SIG-M5 (cell line): ENCODE results near the gene MYO1F.
"Not testable (repeated sequence)": the region's sequence is repeated elsewhere in the genome, so short reads cannot be mapped to it uniquely, and the experiment has no call there.

Experiments
- DNase-seq: peaks from one replicate; lab custom pipeline; 2025; lab: John Stamatoyannopoulos, UW

MYO1F gene

DNA sequence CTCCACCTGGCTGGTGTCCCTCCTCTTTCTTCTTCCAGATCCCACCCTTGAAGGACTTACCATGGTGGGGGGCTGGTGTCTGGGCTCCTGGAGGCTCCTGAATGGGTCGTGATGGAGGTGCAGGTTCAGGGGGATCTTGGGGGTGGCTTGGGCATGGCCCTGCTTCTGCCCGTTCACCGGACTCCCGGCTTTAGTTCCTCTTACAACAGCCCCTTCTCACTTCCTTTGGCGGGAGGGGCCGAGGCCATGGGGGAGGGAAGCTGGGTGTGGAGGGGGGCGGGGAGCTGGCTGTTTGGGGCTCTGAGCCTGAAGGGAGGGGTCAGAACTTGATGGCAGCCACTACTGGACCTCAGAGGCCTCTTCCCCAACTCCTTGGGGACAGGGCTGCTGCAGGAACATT is at the start of gene MYO1F:
MYO1F (minus strand) TSS at position 196 of the 400 bp plus-strand sequence; CDS start at position 63, 133 bp downstream.
- no peak for DNase-seq

DNA sequence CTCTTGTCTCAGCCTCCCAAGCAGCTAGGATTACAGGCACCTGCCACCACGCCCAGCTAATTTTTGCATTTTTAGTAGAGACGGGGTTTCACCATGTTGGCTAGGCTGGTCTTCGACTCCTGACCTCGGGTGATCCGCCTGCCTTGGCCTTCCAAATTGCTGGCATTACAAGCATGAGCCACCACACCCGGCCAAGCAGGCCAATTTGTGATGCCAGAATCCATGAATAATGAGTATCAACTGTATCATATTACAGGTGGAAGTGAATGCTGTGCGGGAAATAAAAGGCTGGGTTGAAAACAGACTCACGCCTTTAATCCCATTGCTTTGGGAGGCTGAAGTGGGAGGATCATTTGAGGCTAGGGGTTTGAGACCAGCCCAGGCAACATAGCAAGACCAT is 49.6 kb upstream of the MYO1F start:
- DNase-seq = no peak

DNA sequence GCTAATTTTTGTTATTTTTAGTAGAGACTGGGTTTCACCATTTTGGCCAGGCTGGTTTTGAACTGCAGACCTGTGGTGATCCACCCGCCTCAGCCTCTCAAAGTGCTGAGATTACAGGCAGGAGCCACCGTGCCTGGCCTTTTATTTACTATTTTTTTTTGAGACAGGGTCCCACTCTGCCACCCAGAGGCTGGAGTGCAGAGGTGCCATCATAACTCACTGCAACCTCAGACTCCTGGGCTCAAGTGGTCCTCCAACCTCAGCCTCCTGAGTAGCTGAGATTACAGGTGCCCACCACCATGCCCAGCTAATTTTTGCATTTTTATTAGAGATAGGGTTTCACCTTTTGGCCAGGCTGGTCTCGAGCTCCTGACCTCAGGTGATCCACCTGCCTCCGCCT is 45.6 kb upstream of the MYO1F start:
- not testable (repeated sequence) for DNase-seq

- DNase-seq = no peak
Measured at GRCh38 chr19:8618751-8619150, 41.5 kb upstream of the MYO1F start.

- DNase-seq = no peak
Measured at GRCh38 chr19:8617984-8618383, 40.7 kb upstream of the MYO1F start.

- not testable (repeated sequence) for DNase-seq
Measured at GRCh38 chr19:8617325-8617724, 40.1 kb upstream of the MYO1F start.

GRCh38 chr19:8616861-8617260 is 39.6 kb upstream of the MYO1F start:
- DNase-seq = no peak

DNA sequence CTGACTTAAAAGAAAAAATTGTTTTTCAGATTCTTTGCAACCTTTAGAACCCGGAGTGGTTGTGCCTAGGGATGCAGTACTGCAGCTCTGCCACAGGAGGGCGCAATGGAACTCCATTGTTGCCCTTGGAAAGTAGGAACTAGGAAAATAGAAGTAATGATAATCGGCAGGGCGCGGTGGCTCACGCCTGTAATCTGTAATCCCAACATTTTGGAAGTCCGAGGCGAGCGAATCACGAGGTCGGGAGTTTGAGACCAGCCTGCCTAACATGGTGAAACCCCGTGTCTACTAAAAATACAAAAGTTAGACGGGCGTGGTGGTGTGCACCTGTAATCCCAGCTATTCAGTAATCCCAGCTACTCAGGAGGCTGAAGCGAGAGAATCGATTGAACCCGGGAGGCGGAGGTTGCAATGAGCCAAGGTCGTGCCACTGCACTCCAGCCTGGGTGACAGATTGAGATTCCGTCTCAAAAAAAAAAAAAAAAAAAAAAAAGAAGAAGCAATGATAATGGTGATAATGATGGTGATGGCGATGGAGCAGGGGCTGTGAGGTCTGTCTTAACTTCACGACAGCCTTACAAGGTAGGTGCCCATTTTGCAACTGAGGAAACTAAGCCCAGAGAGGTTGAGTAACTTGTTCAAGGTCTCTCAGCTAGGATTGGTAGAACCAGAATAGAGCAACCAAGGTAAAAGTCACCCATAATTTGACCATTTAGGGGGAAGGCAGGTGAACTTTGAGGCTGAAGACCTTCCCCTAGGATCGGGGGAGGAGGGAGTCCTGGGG is 38.8 kb upstream of the MYO1F start:
- no peak for DNase-seq

- DNase-seq = no peak
Measured at GRCh38 chr19:8615024-8615423, 37.8 kb upstream of the MYO1F start.

- no peak for DNase-seq
Measured at GRCh38 chr19:8614455-8614854, 37.2 kb upstream of the MYO1F start.

DNA sequence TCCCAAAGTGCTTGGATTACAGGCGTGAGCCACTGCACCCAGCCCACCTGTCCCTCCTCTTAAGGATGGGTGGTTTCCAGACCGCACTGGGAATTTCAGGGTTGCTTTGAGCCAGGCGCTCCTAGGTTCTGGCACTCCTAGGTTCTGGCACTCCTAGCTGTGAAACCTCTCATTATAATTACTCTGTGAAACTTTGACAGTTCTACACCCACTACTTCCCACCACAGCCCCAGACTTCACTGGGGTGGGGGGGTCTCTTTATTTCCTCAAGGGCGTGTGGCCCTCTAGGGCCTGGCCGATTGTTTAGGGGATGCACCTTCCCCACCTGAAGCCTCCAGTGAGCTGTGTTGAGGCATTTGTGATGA is 35.5 kb upstream of the MYO1F start:
- DNase-seq = no peak

DNA sequence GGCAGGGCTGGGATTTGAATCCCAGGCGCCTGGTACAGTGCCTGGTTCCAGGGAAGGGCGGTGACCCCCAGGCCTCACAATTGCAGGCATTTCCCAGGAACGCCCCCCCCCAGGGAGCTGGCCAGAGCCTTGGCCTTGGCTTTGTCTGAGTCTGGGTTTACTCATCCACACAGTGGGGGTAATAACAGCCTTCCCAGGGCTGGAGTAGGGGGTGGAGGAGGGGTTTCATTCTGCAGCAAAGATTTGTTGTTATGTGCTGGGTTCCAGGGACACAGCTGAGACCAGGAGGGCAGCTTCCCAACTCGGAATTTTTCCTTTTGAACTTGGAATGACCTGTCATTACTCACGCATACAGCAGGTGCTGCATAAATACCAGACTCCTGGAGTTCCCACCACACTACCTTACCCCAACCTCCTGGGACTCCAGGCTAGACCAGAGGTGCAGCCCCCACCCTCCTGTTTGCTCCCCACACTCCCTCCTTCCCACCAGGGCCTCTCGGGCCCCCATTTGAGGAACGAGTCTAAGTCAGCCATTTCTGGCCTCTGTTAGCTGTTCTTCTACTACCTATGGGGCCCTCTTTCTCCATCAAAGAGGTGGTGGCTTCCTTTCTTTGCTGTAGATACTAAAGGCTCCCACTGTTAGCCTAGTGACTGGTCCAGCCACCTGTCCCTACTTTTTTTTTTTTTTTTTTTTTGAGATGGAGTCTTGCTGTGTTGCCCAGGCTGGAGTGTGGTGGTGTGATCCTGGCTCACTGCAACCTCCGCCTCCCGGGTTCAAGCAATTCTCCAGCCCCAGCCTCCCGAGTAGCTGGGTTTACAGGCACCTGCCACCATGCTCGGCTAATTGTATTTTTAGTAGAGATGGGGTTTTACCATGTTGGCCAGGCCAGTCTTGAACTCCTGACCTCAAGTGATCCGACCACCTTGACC is 34.9 kb upstream of the MYO1F start:
- no peak for DNase-seq

GRCh38 chr19:8611391-8611876 is 34.2 kb upstream of the MYO1F start:
- DNase-seq = no peak

- no peak for DNase-seq
Measured at GRCh38 chr19:8610936-8611300, 33.7 kb upstream of the MYO1F start.

GRCh38 chr19:8610041-8610935 is 33.0 kb upstream of the MYO1F start, which contains the start of gene ADAMTS10:
ADAMTS10 (minus strand) TSS chr19:8610715; CDS start chr19:8605710, 5,005 bp downstream.
- no peak for DNase-seq

GRCh38 chr19:8609279-8610040 is 32.2 kb upstream of the MYO1F start:
- no peak for DNase-seq

DNA sequence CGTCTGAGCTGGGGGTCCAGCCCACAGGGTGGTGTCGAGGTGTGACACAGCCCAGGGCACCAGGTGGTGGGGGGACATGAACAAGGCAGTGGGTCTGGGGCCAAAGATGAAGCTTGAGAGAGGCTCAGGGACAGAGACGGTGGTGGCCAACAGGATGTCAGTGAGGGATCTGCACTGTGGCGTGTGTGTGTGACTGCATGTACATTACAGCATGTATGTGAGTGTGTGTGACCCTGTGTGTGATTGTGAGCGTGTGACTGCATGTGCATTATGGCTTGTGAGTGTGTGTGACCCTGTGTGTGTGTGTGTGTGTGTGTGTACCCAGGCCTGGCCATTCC is 31.7 kb upstream of the MYO1F start:
- DNase-seq = no peak

- no peak for DNase-seq
Measured at GRCh38 chr19:8607386-8607785, 30.1 kb upstream of the MYO1F start.

- no peak for DNase-seq
Measured at GRCh38 chr19:8605514-8605913, 28.3 kb upstream of the MYO1F start.

DNA sequence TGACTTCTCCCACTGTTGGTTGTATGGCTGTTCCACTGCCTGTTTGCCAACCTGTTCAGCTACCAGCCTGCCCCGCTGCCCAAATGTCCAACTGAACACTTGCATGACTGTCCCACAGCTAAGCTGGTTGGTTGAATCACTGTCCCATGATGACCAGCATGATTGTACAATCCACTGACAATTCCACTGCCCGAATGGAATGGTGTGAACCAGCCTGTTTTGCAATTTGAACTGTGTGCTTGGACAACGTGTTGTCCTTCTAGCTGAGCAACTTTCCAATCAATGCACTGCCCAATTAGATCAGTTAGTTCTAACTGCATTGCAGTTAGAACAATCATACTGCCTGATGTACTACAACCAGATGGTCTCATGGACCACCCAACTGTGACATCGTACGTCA is 24.6 kb upstream of the MYO1F start:
- DNase-seq = no peak

- no peak for DNase-seq
Measured at GRCh38 chr19:8600816-8601215, 23.6 kb upstream of the MYO1F start.
